ENCODE results near the gene NTHL1. TPM values are rescaled to one million over a fixed set of nuclear protein-coding genes. Genes with fewer than 3 reads are reported as not detected.
A peak's percentile ranks its signal among the peaks of the same experiment; 100 is the strongest.

Gene NTHL1
- total RNA-seq, 1 experiment from 2014 or later = 47.3 TPM

- Histone ChIP-seq H2AFZ (no peak overlapping the region), H3K4me1 (replicated peaks; ENCODE audit: insufficient read depth) (peaks cover 13% of the 10 kb centered on the region), H3K4me2 (no peak overlapping the region), H3K79me2 (ENCODE audit: low read depth) (peaks cover 57% of the 10 kb centered on the region), H3K4me3 (no peak overlapping the region), H3K9me2 (ENCODE audit: insufficient read depth) (no peaks in the 10 kb centered on the region), H3K27me3 (ENCODE audit: insufficient read depth, low read depth) (no peaks in the 10 kb centered on the region), H4K20me1 (ENCODE audit: insufficient read depth) (peaks cover 52% of the 10 kb centered on the region), H3F3A (ENCODE audit: insufficient read depth, low read depth) (peaks cover 14% of the 10 kb centered on the region; the same call in 1 of the 2 replicates), H3K36me3 (ENCODE audit: low read depth) (0 out of 2 replicates have a peak, but pooled peaks cover 5% of the 10 kb centered on the region), H3K9me3 (ENCODE audit: insufficient read depth, low read depth) (no peaks in the 10 kb centered on the region), H3K27ac (no peak overlapping the region)
- intact Hi-C loops (cut with micrococcal nuclease; ENCODE audit: unreplicated experiment) = loop anchor here (10.0 kb wide), 1 partner anchor 251 kb away; the partner anchor contains the start of gene ECI1
- POLR2A ChIA-PET (ENCODE audit: unreplicated experiment) = interaction anchor here (0.6 kb wide), 2 partner anchors 136 to 151 kb away, joined by 4 to 12 read pairs; partner anchors contain the start of gene TRAF7
- BruUV-seq (replicated peaks) = no TSS peak
- peak; percentile 56 to 82 for DNase-seq
- CTCF ChIA-PET = interaction anchor here (0.6 to 1.4 kb wide), 3 partner anchors 103 to 151 kb away, joined by 3 to 9 read pairs (median 4); partner anchors contain the start of gene TRAF7
- no peak for TF ChIP-seq EZH2 (IDR thresholded peaks at IDR 0.05; ENCODE audit: low read depth)
- TF ChIP-seq, protein P1, sequence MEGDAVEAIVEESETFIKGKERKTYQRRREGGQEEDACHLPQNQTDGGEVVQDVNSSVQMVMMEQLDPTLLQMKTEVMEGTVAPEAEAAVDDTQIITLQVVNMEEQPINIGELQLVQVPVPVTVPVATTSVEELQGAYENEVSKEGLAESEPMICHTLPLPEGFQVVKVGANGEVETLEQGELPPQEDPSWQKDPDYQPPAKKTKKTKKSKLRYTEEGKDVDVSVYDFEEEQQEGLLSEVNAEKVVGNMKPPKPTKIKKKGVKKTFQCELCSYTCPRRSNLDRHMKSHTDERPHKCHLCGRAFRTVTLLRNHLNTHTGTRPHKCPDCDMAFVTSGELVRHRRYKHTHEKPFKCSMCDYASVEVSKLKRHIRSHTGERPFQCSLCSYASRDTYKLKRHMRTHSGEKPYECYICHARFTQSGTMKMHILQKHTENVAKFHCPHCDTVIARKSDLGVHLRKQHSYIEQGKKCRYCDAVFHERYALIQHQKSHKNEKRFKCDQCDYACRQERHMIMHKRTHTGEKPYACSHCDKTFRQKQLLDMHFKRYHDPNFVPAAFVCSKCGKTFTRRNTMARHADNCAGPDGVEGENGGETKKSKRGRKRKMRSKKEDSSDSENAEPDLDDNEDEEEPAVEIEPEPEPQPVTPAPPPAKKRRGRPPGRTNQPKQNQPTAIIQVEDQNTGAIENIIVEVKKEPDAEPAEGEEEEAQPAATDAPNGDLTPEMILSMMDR (conservative IDR thresholded peaks at IDR 0.05) = peak; percentile 85
Measured at GRCh38 chr16:2003827-2004641, 43.6 kb downstream of the NTHL1 start.

GRCh38 chr16:2003231-2003826 lies 44.3 kb downstream of the NTHL1 start:
- H3K36me3 ChIP-seq (ENCODE audit: low read depth) = 0 out of 2 replicates have a peak, but pooled peaks cover 5% of the 10 kb centered on the region
- peaks cover 7% of the 10 kb centered on the region; the same call in 1 of the 2 replicates for H3F3A ChIP-seq (ENCODE audit: insufficient read depth, low read depth)
- H3K9me3 ChIP-seq (ENCODE audit: insufficient read depth, low read depth) = no peaks in the 10 kb centered on the region
- no peak overlapping the region for H3K27ac ChIP-seq
- H4K20me1 ChIP-seq (ENCODE audit: insufficient read depth) = peaks cover 46% of the 10 kb centered on the region
- H3K9me2 ChIP-seq (ENCODE audit: insufficient read depth) = no peaks in the 10 kb centered on the region
- no peak overlapping the region for H3K4me2 ChIP-seq
- POLR2A ChIA-PET (ENCODE audit: unreplicated experiment) = interaction anchor here (0.6 kb wide), 1 partner anchor 137 kb away, joined by 12 read pairs; no protein-coding TSS in a partner anchor
- TF ChIP-seq EZH2 (IDR thresholded peaks at IDR 0.05; ENCODE audit: low read depth) = no peak
- TF ChIP-seq, protein P1 (conservative IDR thresholded peaks at IDR 0.05) = no peak
- CTCF ChIA-PET = interaction anchor here (0.5 to 1.4 kb wide), 2 partner anchors 137 to 217 kb away, joined by 3 to 6 read pairs; no protein-coding TSS in a partner anchor
- intact Hi-C loops (cut with micrococcal nuclease; ENCODE audit: unreplicated experiment) = loop anchor here (10.0 kb wide), 1 partner anchor 251 kb away; the partner anchor contains the start of gene ECI1
- H3K79me2 ChIP-seq (ENCODE audit: low read depth) = peaks cover 50% of the 10 kb centered on the region
- peaks cover 12% of the 10 kb centered on the region for H3K4me1 ChIP-seq (replicated peaks; ENCODE audit: insufficient read depth)
- H3K4me3 ChIP-seq = no peak overlapping the region
- no peak overlapping the region for H2AFZ ChIP-seq
- no TSS peak for BruUV-seq (replicated peaks)
- DNase-seq = no peak
- no peaks in the 10 kb centered on the region for H3K27me3 ChIP-seq (ENCODE audit: insufficient read depth, low read depth)

All from PC-9 (cell line).